Neural crest cell (in vitro differentiated cells): ENCODE data around the gene DMBX1. TPM values are rescaled to one million over a fixed set of nuclear protein-coding genes. Genes with fewer than 3 reads are reported as not detected.

Experiments
- DNase-seq: peaks from one replicate; pipeline ENCODE4 v3.0.0; 2021; ENCODE audit warnings: low read depth, mixed read lengths, low spot score
- H3K27ac Mint-ChIP-seq: one replicate; pipeline ENCODE4 v1.8.0; 2021; ENCODE audit warnings: mild to moderate bottlenecking, mixed read lengths; ENCODE audit not compliant: unreplicated experiment
- H3K27me3 Mint-ChIP-seq: 2 replicates; pipeline ENCODE4 v1.8.0; 2021; ENCODE audit warnings: low read depth, mild to moderate bottlenecking, mixed read lengths
- H3K36me3 Mint-ChIP-seq: 2 replicates; pipeline ENCODE4 v1.8.0; 2021; ENCODE audit warnings: low read depth, mild to moderate bottlenecking, mixed read lengths
- H3K4me1 Mint-ChIP-seq: 2 replicates; pipeline ENCODE4 v1.8.0; 2021; ENCODE audit warnings: mixed read lengths
- H3K4me3 Mint-ChIP-seq: one replicate; pipeline ENCODE4 v1.8.0; 2021; ENCODE audit warnings: mild to moderate bottlenecking, mixed read lengths
- H3K9me3 Mint-ChIP-seq: 2 replicates; pipeline ENCODE4 v1.8.0; 2021; ENCODE audit warnings: mixed read lengths
- CTCF ChIP-seq: fragments of 200-600 bp; sonication (generic); conservative IDR thresholded peaks from 2 replicates; pipeline ENCODE4 v1.5.0; 2021; ENCODE audit warnings: antibody characterized with exemption, mild to moderate bottlenecking
- total RNA-seq: library from RNA; stranded (reverse); gene quantifications from 2 replicates; pipeline ENCODE4 v1.2.1, GENCODE V29; 2021

Gene DMBX1
- total RNA-seq, 1 donor from 2014 or later: not detected

GRCh38 chr1:46497665-46498064 lies 8.0 kb downstream of the DMBX1 start:
- Mint-ChIP-seq H3K9me3 (no peaks in the 10 kb centered on the region), H3K4me3 (no peak overlapping the region), H3K36me3 (no peaks in the 10 kb centered on the region), H3K27me3 (peaks cover 80% of the 10 kb centered on the region), H3K27ac (no peak overlapping the region), H3K4me1 (no peaks in the 10 kb centered on the region)
- DNase-seq: no peak
- no peak for TF ChIP-seq CTCF

GRCh38 chr1:46501528-46501927 lies 11.9 kb downstream of the DMBX1 start:
- H3K36me3 Mint-ChIP-seq: no peaks in the 10 kb centered on the region
- H3K27me3 Mint-ChIP-seq: peaks cover 54% of the 10 kb centered on the region
- H3K9me3 Mint-ChIP-seq: no peaks in the 10 kb centered on the region
- DNase-seq: no peak
- H3K27ac Mint-ChIP-seq: no peak overlapping the region
- TF ChIP-seq CTCF: no peak
- no peak overlapping the region for H3K4me3 Mint-ChIP-seq
- H3K4me1 Mint-ChIP-seq: no peaks in the 10 kb centered on the region

GRCh38 chr1:46503421-46503820 lies 13.8 kb downstream of the DMBX1 start:
- peaks cover 7% of the 10 kb centered on the region for H3K4me1 Mint-ChIP-seq
- no peaks in the 10 kb centered on the region for H3K36me3 Mint-ChIP-seq
- no peaks in the 10 kb centered on the region for H3K9me3 Mint-ChIP-seq
- peaks cover 43% of the 10 kb centered on the region for H3K27me3 Mint-ChIP-seq
- no peak overlapping the region for H3K4me3 Mint-ChIP-seq
- no peak for DNase-seq
- H3K27ac Mint-ChIP-seq: no peak overlapping the region
- no peak for TF ChIP-seq CTCF

GRCh38 chr1:46506470-46507219 lies 17.0 kb downstream of the DMBX1 start:
- TF ChIP-seq CTCF: no peak
- Mint-ChIP-seq H3K27ac (no peak overlapping the region), H3K4me3 (no peak overlapping the region), H3K4me1 (peaks cover 7% of the 10 kb centered on the region), H3K36me3 (no peaks in the 10 kb centered on the region), H3K27me3 (peaks cover 30% of the 10 kb centered on the region), H3K9me3 (no peaks in the 10 kb centered on the region)
- no peak for DNase-seq

- Mint-ChIP-seq H3K27me3 (peaks cover 18% of the 10 kb centered on the region), H3K27ac (no peak overlapping the region), H3K9me3 (no peaks in the 10 kb centered on the region), H3K4me1 (peaks cover 7% of the 10 kb centered on the region), H3K4me3 (no peak overlapping the region), H3K36me3 (no peaks in the 10 kb centered on the region)
- DNase-seq: no peak
- TF ChIP-seq CTCF: no peak
These were observed 19.1 kb downstream of the DMBX1 start for GRCh38 chr1:46508757-46509156.
